Liver (tissue), 9 donors: ENCODE data around the gene MAPKAPK3. TPM values are rescaled to one million over a fixed set of nuclear protein-coding genes. Genes with fewer than 3 reads are reported as not detected.

Source experiments
- DNase-seq: peaks from one replicate; pipeline ENCODE4 v3.0.0-alpha.2; 2017; ENCODE audit warnings: low spot score
- H3K27ac ChIP-seq, 2 donors: one replicate each; pipeline ENCODE4 v1.7.0; 2013; ENCODE audit warnings: inconsistent platforms in 2 of 2, low read length in 2 of 2, control low read depth in 1 of 2, low read depth in 1 of 2, mild to moderate bottlenecking in 1 of 2
- H3K27me3 ChIP-seq, 4 donors: one replicate each; pipeline versions ENCODE4 v1.6.1 to v1.7.0; 2013; ENCODE audit warnings: low read length in 3 of 4, inconsistent platforms in 1 of 4, mild to moderate bottlenecking in 1 of 4, moderate library complexity in 1 of 4; ENCODE audit not compliant: control insufficient read depth in 4 of 4, insufficient read depth in 4 of 4
- H3K36me3 ChIP-seq, 4 donors: one replicate each; pipeline versions ENCODE4 v1.6.1 to v1.7.0; 2013; ENCODE audit warnings: low read length in 3 of 4, mild to moderate bottlenecking in 3 of 4, low read depth in 1 of 4, moderate library complexity in 1 of 4; ENCODE audit not compliant: control insufficient read depth in 4 of 4, insufficient read depth in 3 of 4
- H3K4me1 ChIP-seq, 4 donors: one replicate each; pipeline versions ENCODE4 v1.6.1 to v1.7.0; 2013; ENCODE audit warnings: low read length in 3 of 4, mild to moderate bottlenecking in 3 of 4, moderate library complexity in 1 of 4; ENCODE audit not compliant: control insufficient read depth in 4 of 4, insufficient read depth in 4 of 4
- H3K4me3 ChIP-seq, 3 donors: one replicate each; pipeline versions ENCODE4 v1.6.1 to v1.7.0; 2013; ENCODE audit warnings: low read length in 3 of 3, control low read depth in 1 of 3, low read depth in 1 of 3, mild to moderate bottlenecking in 1 of 3
- H3K9ac ChIP-seq, 2 donors: one replicate each; pipeline ENCODE4 v1.7.0; 2013; ENCODE audit warnings: low read length in 2 of 2, mild to moderate bottlenecking in 2 of 2, moderate library complexity in 2 of 2, control low read depth in 1 of 2, low read depth in 1 of 2
- H3K9me3 ChIP-seq, 4 donors: one replicate each; pipeline versions ENCODE4 v1.6.1 to v1.7.0; 2013; ENCODE audit warnings: low read length in 3 of 4; ENCODE audit not compliant: control insufficient read depth in 4 of 4
- CTCF ChIP-seq: fragments of 150-350 bp; IDR thresholded peaks from 2 replicates; pipeline ENCODE4 v1.5.1; 2017; ENCODE audit warnings: improper control_type of control experiment, low read depth, low read length; ENCODE audit not compliant: missing input control
- EGR1 ChIP-seq, 2 donors: IDR thresholded peaks; 2 replicates each; pipeline ENCODE4 v1.6.1; 2016 to 2018; ENCODE audit warnings: antibody characterized with exemption in 2 of 2, low read depth in 2 of 2
- FOXA1 ChIP-seq: IDR thresholded peaks from 2 replicates; pipeline ENCODE4 v1.6.1; 2016; ENCODE audit warnings: antibody characterized with exemption
- FOXA2 ChIP-seq: IDR thresholded peaks from 2 replicates; pipeline ENCODE4 v1.6.1; 2016; ENCODE audit warnings: antibody characterized with exemption
- GABPA ChIP-seq, 2 donors: IDR thresholded peaks in 1 of 2; conservative IDR thresholded peaks in 1 of 2; 2 replicates each; pipeline ENCODE4 v1.6.1; 2016; ENCODE audit warnings: antibody characterized with exemption in 2 of 2, mild to moderate bottlenecking in 1 of 2, moderate library complexity in 1 of 2
- HNF4A ChIP-seq, 2 donors: conservative IDR thresholded peaks; 2 replicates each; pipeline ENCODE4 v1.6.1; 2016; ENCODE audit warnings: antibody characterized with exemption in 2 of 2, mild to moderate bottlenecking in 2 of 2
- HNF4G ChIP-seq: IDR thresholded peaks from 2 replicates; pipeline ENCODE4 v1.6.1; 2016; ENCODE audit warnings: antibody characterized with exemption
- JUND ChIP-seq, 2 donors: IDR thresholded peaks; 2 replicates each; pipeline ENCODE4 v1.6.1; 2016; ENCODE audit warnings: antibody characterized with exemption in 2 of 2
- MAX ChIP-seq: IDR thresholded peaks from 2 replicates; pipeline ENCODE4 v1.6.1; 2016; ENCODE audit warnings: antibody characterized with exemption
- NR2F2 ChIP-seq: IDR thresholded peaks from 2 replicates; pipeline ENCODE4 v1.6.1; 2016; ENCODE audit warnings: antibody characterized with exemption
- RAD21 ChIP-seq, 2 donors: IDR thresholded peaks; 2 replicates each; pipeline ENCODE4 v1.6.1; 2016; ENCODE audit warnings: antibody characterized with exemption in 2 of 2, mild to moderate bottlenecking in 2 of 2
- REST ChIP-seq: IDR thresholded peaks from 2 replicates; pipeline ENCODE4 v1.6.1; 2016; ENCODE audit warnings: antibody characterized with exemption, mild to moderate bottlenecking
- RXRA ChIP-seq, 2 donors: IDR thresholded peaks; 2 replicates each; pipeline ENCODE4 v1.6.1; 2017 to 2018; ENCODE audit warnings: antibody characterized with exemption in 2 of 2, mild to moderate bottlenecking in 1 of 2
- SP1 ChIP-seq: IDR thresholded peaks from 2 replicates; pipeline ENCODE4 v1.6.1; 2018; ENCODE audit warnings: antibody characterized with exemption, mild to moderate bottlenecking
- TAF1 ChIP-seq: conservative IDR thresholded peaks from 2 replicates; pipeline ENCODE4 v1.6.1; 2016; ENCODE audit warnings: antibody characterized with exemption, mild to moderate bottlenecking
- YY1 ChIP-seq: IDR thresholded peaks from 2 replicates; pipeline ENCODE4 v1.6.1; 2016; ENCODE audit warnings: antibody characterized with exemption, mild to moderate bottlenecking
- ZBTB33 ChIP-seq: IDR thresholded peaks from 2 replicates; pipeline ENCODE4 v1.6.1; 2016; ENCODE audit warnings: antibody characterized with exemption
- WGBS: extraction: QIAGEN DNeasy Blood & Tissue Kit; methylation state at CpG from one replicate; pipeline ENCODE4 v1.1.7; 2013; 5-methylcytosine and 5-hydroxymethylcytosine counted together
- polyA plus RNA-seq, 2 donors: library from polyadenylated mRNA; stranded (reverse) in 1 of 2; unstranded in 1 of 2; fragments of 200-250 nt in 1 of 2; fragments of >200 nt in 1 of 2; fragmentation: Nextera tagmentation in 1 of 2; extraction: Ambion mirVana in 1 of 2; gene quantifications; one replicate each; pipeline versions ENCODE4 v1.2.1 to v1.2.3, GENCODE V29; 2013 to 2015
- total RNA-seq, 2 donors: library from RNA; depleted of rRNA; stranded (reverse); fragments of >200 nt; gene quantifications; one replicate each; pipeline ENCODE4 v1.2.3, GENCODE V29; 2014
- TF ChIP-seq, protein P1 (sequence below): IDR thresholded peaks from 2 replicates; pipeline ENCODE4 v1.6.1; 2016; ENCODE audit warnings: antibody characterized with exemption
- donor health status: healthy.
- donor health status: healthy.
- donor health status: healthy.
- donor health status: healthy.
- donor health status: healthy.

MAPKAPK3 gene
- total and polyA plus RNA-seq, 4 donors, result 13.9 to 32.9 (median 19.0) TPM

DNA sequence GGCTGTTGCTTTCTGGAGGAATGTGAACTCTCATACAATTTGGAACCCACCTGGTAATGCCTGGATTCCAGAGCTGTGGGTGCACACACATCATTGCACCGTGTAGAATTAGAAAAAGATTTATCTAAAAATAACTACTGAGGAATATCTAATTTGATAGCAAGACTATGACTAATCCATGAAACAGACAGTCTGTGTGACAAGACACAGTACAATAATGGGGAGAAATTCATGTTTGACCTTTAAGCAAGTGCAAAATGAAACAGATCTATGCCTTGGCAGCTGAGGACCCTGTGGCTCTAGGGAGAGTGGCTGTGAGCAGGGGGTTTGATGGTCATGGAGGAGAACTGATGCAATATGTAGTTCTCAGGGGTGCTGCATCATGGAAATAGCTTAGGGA, 49.9 kb downstream of the MAPKAPK3 start:
- no peak overlapping the region for H3K27ac ChIP-seq
- no peak overlapping the region for H3K4me3 ChIP-seq
- no peaks in the 10 kb centered on the region for H3K36me3 ChIP-seq
- no peak for DNase-seq
- H3K27me3 ChIP-seq, result no peaks in the 10 kb centered on the region
- peaks cover 0 to 3% (median 2%) of the 10 kb centered on the region in 4 donors for H3K4me1 ChIP-seq
- 51% methylated on average over 1 of the region's 1 CpG for WGBS
- TF ChIP-seq TAF1, result no peak
- TF ChIP-seq, protein P1, sequence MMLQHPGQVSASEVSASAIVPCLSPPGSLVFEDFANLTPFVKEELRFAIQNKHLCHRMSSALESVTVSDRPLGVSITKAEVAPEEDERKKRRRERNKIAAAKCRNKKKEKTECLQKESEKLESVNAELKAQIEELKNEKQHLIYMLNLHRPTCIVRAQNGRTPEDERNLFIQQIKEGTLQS, result no peak
- no peak for TF ChIP-seq REST
- no peak for TF ChIP-seq HNF4G
- TF ChIP-seq FOXA2, result no peak
- no peak overlapping the region for H3K9ac ChIP-seq
- H3K9me3 ChIP-seq, result no peaks in the 10 kb centered on the region

DNA sequence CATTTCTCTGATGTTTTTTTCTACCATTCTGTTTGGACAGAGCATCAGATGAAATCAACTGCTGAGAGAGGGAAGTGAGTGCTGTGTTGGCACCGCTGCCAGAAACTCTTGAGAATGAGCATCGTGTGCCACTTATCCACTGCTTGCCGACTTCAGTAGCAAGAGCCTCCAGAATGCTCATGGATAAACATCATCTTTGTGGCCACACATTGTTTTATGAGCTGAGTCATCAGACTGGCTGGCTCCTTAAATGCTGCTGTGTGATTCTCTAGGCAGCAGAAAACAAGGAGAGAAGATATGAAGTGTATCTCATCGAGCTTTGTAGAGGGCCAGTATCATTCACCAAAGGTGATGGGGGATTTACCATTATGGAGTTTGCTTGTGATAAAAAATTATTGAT, 54.4 kb downstream of the MAPKAPK3 start:
- 57% methylated on average over 4 of the region's 4 CpGs for WGBS
- Histone ChIP-seq H3K9me3 (no peaks in the 10 kb centered on the region), H3K4me3 (no peak overlapping the region), H3K9ac (no peak overlapping the region), H3K27ac (no peak overlapping the region), H3K4me1 (peaks cover 4 to 12% (median 10%) of the 10 kb centered on the region in 4 donors), H3K36me3 (no peaks in the 10 kb centered on the region), H3K27me3 (peaks cover 0 to 20% (median 5%) of the 10 kb centered on the region in 4 donors)
- no peak for DNase-seq
- TF ChIP-seq FOXA2 (no peak), RXRA (IDR thresholded peaks at IDR 0.05) (no peak), HNF4A (conservative IDR thresholded peaks at IDR 0.05) (no peak), GABPA (IDR thresholded peaks at IDR 0.05 in 1 of 2, conservative IDR thresholded peaks at IDR 0.05 in 1 of 2) (no peak), REST (no peak), MAX (no peak), FOXA1 (no peak), SP1 (no peak), ZBTB33 (no peak), CTCF (no peak), RAD21 (IDR thresholded peaks at IDR 0.05) (no peak), JUND (IDR thresholded peaks at IDR 0.05) (no peak), TAF1 (no peak), HNF4G (no peak), YY1 (no peak), EGR1 (IDR thresholded peaks at IDR 0.05; ENCODE audit: low read depth in 2 of 2) (no peak), NR2F2 (no peak)
- TF ChIP-seq, protein P1, result no peak
